Fibroblast of pulmonary artery (primary cell): ENCODE data around the gene ROMO1.

ENCODE experiments used
- DNase-seq: peaks from one replicate; pipeline ENCODE4 v3.0.0-alpha.2; 2010; ENCODE audit warnings: low read depth
- H3K4me3 ChIP-seq: replicated peaks from 2 replicates; pipeline ENCODE4 v1.5.1; 2011; ENCODE audit warnings: low read depth, mild to moderate bottlenecking, control low read depth, low read length, moderate library complexity
- TF ChIP-seq, protein P1 (sequence below): IDR thresholded peaks from 2 replicates; pipeline ENCODE4 v1.5.1; 2011; ENCODE audit warnings: mild to moderate bottlenecking, control low read depth, low read length, inconsistent platforms; ENCODE audit errors: missing control alignments

Gene ROMO1

DNA sequence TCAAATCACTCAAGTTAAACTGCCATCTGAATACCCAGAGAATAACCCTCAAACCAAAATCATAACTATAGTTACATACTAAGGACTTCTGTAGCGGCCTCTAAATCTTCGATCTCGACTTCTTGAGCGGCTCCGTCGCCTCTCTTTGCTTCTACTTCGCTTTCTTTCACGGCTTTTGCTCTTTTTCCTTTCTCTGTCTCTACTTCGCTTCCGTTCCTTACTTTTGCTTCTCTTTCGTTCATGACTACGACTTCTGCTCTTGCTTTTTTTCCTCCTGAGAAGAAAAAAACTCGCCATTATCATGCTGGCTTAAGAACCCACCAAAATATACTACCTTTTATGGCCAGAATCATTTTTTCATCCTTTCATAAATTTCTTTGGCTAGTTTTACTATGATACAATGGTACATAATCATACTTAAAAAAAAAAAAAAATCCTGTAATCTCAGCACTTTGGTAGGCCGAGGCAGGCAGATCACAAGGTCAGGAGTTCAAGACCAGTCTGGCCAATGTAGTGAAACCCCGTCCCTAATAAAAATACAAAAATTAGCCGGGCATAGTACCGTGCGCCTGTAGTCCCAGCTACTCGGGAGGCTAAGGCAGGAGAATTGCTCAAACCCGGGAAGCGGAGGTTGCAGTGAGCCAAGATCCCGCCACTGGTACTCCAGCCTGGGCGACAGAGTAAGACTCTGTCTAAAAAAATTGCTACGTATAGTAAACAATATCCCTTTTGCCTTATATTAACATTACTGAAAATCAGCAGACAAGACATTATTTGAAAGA lies 32.8 kb downstream of the ROMO1 start:
- no peak overlapping the region for H3K4me3 ChIP-seq
- no peak for DNase-seq
- TF ChIP-seq, protein P1, sequence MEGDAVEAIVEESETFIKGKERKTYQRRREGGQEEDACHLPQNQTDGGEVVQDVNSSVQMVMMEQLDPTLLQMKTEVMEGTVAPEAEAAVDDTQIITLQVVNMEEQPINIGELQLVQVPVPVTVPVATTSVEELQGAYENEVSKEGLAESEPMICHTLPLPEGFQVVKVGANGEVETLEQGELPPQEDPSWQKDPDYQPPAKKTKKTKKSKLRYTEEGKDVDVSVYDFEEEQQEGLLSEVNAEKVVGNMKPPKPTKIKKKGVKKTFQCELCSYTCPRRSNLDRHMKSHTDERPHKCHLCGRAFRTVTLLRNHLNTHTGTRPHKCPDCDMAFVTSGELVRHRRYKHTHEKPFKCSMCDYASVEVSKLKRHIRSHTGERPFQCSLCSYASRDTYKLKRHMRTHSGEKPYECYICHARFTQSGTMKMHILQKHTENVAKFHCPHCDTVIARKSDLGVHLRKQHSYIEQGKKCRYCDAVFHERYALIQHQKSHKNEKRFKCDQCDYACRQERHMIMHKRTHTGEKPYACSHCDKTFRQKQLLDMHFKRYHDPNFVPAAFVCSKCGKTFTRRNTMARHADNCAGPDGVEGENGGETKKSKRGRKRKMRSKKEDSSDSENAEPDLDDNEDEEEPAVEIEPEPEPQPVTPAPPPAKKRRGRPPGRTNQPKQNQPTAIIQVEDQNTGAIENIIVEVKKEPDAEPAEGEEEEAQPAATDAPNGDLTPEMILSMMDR = no peak

DNA sequence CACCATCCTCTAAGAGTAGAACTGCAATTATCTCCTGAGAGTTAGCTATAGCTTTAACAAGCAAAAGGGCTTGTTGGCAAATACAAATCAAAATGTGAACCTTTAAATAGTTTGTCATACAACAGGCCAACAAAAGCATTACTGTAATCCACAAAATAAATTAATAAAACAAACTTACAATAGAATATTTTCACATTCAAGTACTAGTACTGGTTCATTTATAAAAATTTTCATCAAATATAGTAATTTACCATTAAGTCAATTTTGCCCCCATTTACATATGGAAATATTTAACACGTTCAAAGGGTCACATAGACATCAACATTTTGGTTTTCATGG lies 33.4 kb downstream of the ROMO1 start:
- TF ChIP-seq, protein P1 = no peak
- H3K4me3 ChIP-seq = no peak overlapping the region
- DNase-seq = no peak

DNA sequence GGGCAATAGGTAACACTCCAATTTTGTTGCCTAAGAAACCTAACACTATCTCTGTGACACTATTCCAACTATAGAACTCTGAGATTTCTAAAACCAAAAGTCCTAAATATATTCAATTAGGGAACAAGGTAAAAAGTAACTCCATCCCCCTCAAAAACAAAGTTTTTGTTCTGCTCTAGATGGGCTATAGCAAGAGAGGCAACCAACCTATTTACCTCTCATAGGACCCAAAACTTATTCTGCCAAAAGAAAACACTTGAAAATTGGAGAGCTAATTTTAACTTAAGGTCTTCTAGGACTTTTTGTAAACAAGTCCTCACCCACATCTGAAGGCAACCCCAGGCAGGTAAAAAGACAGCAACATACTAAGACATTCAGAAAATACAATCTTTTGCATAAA lies 35.2 kb downstream of the ROMO1 start:
- TF ChIP-seq, protein P1 = no peak
- no peak overlapping the region for H3K4me3 ChIP-seq
- DNase-seq = no peak

DNA sequence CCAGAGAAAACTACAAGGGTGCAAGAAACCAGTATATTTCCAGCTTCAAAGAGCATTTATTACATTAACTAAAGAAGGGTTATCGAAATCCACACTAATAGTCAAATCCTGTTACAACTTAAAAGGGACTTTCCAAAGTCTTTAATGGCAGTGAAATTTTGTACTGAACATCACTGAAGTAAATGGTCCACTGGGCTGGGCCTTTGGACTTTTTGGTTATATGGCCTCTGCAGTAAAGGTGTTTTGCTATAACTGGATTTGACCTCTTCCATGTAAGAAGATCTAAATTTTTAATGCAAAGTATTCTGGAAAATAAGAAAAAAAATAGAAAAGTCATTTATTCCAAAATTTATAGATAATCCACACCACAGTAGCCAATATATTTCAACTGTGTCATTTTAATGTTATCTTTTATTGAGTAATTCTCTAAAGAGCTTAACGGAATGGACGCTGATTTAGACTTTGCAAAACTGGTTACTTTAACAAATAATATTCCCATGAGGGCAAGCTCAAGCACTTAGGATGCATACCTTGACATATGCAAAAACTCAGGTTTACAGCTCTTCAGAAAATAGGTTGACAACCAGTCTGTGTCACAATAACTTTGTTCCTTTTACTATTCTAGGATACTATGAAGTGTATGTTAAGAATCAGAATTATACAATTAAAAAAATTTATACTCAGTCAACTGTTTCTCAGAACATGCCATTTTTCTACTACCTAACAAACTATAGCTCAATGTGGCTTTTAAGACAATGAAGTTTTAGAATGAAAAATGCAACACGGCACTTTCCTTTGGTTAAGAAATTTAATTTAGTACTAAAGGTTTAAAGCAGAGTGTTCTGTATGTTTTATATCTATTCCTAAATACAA lies 35.8 kb downstream of the ROMO1 start:
- TF ChIP-seq, protein P1 = no peak
- no peak for DNase-seq
- H3K4me3 ChIP-seq = no peak overlapping the region

DNA sequence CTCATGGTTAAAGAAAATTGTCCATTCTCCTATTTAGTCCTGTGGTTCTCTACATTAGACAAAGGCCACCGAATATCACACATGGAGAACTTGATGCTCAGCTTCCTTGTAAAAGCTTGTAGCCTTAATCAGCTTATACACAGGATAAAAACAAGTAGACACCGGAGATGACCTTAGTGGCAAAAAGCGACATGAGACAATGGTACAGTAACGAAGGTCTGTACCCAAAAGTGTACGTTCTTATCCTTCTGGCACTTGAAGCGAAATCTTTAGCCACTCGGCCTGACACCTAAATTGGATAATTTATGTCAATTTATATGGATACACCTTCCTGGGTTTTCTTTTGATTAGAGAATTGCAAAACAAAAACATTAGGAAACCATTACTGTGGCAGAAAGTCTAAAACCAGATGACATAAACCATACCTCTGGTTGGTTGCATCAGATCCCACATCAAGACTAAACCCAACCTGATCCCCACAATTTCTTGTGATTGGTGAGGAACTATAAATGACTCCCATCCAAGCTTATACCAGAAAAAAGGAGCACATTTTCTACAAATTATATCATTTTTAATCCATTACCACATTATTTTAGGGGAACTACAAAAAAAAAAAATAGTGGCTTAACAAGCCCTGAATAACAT lies 36.7 kb downstream of the ROMO1 start:
- no peak for DNase-seq
- H3K4me3 ChIP-seq = no peak overlapping the region
- TF ChIP-seq, protein P1 = no peak

DNA sequence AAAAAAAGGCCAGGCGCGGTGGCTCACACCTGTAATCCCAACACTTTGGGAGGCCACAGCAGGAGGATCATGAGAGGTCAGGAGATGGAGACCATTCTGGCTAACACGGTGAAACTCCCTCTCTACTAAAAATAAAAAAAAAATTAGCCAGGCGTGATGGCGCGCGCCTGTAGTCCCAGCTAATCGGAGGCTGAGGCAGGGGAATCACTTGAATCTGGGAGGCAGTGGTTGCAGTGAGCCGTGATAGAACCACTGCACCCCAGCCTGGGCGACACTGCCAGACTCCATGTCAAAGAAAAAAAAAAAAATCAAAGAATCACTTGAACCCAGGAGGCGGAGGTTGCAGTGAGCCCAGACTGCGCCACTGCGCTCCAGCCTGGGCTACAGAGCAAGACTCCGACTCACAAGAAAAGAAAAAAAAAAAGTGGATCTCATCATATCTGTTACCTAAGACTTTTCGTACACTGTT lies 38.7 kb downstream of the ROMO1 start:
- no peak overlapping the region for H3K4me3 ChIP-seq
- TF ChIP-seq, protein P1 = no peak
- no peak for DNase-seq
